Measurements from ENCODE around the gene SLIT1.

The SLIT1 gene

DNA sequence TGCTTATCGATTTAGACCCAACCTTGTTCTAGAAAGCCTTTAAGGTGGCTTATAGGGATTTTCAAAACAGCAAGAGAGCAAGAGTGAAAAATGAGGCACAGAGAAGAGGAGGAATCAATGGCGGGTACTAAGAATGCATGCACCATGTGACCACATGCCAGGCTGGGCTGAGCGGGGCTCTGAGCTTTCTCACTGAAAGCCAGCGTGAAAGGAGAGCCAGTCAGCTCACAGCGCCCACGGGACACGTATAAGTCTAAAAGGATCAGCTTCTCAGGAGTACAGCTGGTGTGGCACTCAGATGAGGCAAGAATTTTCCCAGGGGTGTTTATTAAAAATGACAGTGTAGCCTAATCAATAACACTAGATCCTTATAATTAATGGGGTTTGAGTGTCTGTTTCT, 114.3 kb downstream of the SLIT1 start:
- H3K27me3 ChIP-seq (ENCODE audit: low read length): no peaks in the 10 kb centered on the region
- TF ChIP-seq, protein P1, sequence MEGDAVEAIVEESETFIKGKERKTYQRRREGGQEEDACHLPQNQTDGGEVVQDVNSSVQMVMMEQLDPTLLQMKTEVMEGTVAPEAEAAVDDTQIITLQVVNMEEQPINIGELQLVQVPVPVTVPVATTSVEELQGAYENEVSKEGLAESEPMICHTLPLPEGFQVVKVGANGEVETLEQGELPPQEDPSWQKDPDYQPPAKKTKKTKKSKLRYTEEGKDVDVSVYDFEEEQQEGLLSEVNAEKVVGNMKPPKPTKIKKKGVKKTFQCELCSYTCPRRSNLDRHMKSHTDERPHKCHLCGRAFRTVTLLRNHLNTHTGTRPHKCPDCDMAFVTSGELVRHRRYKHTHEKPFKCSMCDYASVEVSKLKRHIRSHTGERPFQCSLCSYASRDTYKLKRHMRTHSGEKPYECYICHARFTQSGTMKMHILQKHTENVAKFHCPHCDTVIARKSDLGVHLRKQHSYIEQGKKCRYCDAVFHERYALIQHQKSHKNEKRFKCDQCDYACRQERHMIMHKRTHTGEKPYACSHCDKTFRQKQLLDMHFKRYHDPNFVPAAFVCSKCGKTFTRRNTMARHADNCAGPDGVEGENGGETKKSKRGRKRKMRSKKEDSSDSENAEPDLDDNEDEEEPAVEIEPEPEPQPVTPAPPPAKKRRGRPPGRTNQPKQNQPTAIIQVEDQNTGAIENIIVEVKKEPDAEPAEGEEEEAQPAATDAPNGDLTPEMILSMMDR (IDR thresholded peaks at IDR 0.05; ENCODE audit: insufficient read depth, low read length, poor library complexity, severe bottlenecking): no peak
- TF ChIP-seq EZH2phosphoT487 (conservative IDR thresholded peaks at IDR 0.05; ENCODE audit: low read length): no peak

DNA sequence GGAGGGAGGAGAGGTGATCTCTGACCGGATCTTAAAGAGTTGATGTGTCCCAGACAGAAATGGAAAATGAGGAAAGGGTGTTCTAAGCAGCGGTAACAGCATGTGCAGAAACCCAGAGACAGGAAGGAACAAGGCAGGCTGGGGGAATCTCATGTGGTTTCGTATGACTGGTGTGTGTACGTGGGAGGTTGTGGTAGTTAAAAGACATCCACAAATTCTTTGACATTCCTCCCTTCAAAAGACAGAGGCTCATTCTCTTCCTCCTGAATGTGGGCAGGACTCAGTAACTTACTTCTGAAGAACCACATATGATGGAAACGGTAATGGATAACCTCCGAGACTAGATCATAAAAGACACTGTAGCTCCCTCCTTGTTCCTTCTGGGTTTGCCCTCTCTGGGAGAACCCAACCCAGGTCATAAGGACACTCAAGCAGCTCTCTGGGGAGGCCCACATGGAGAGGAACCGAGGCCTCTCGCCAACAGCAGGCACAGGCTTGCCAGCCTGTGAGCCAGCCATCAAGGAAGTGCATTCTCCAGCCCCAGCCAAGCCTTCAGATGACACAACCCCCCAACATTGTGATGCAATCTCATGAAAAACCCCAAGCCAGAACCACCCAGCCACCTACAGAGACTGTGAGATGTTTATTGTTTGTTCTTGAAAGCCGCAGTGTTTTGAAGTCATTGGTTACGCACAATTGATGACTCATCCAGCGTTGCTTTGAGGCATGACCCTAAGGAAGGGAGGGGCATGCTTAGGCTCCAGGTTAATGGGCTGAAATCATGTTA, 116.0 kb downstream of the SLIT1 start:
- Histone ChIP-seq H3K36me3 (ENCODE audit: low read length) (no peaks in the 10 kb centered on the region), H3K27me3 (ENCODE audit: low read length) (no peaks in the 10 kb centered on the region), H3K4me3 (ENCODE audit: insufficient read depth, low read length, poor library complexity, severe bottlenecking) (no peak overlapping the region), H4K20me1 (ENCODE audit: low read depth, low read length) (no peaks in the 10 kb centered on the region), H3K9ac (ENCODE audit: low read length) (no peak overlapping the region), H3K9me2 (replicated peaks; ENCODE audit: insufficient read depth, low read length) (no peaks in the 10 kb centered on the region), H3K9me3 (ENCODE audit: insufficient read depth, low read length) (no peaks in the 10 kb centered on the region), H3K27ac (ENCODE audit: low read depth, low read length) (no peak overlapping the region), H3K4me2 (ENCODE audit: low read depth, low read length, poor library complexity, severe bottlenecking) (no peak overlapping the region), H3F3A (ENCODE audit: insufficient read depth) (no peaks in the 10 kb centered on the region), H2AFZ (ENCODE audit: low read depth, low read length, severe bottlenecking) (no peak overlapping the region), H3K79me2 (ENCODE audit: insufficient read depth, low read length) (no peaks in the 10 kb centered on the region)
- TF ChIP-seq, protein P1 (IDR thresholded peaks at IDR 0.05; ENCODE audit: insufficient read depth, low read length, poor library complexity, severe bottlenecking): no peak
- no peak for TF ChIP-seq EZH2phosphoT487 (conservative IDR thresholded peaks at IDR 0.05; ENCODE audit: low read length)

More for the DNA sequence above, 114.3 kb downstream of the SLIT1 start:
- Histone ChIP-seq H3K27ac (ENCODE audit: low read depth, low read length) (no peak overlapping the region), H3K9me3 (ENCODE audit: insufficient read depth, low read length) (no peaks in the 10 kb centered on the region), H3K4me2 (ENCODE audit: low read depth, low read length, poor library complexity, severe bottlenecking) (no peak overlapping the region), H2AFZ (ENCODE audit: low read depth, low read length, severe bottlenecking) (no peak overlapping the region), H3K36me3 (ENCODE audit: low read length) (no peaks in the 10 kb centered on the region), H3K9ac (ENCODE audit: low read length) (no peak overlapping the region), H3F3A (ENCODE audit: insufficient read depth) (no peaks in the 10 kb centered on the region), H3K79me2 (ENCODE audit: insufficient read depth, low read length) (no peaks in the 10 kb centered on the region), H3K4me3 (ENCODE audit: insufficient read depth, low read length, poor library complexity, severe bottlenecking) (no peak overlapping the region), H3K9me2 (replicated peaks; ENCODE audit: insufficient read depth, low read length) (no peaks in the 10 kb centered on the region), H4K20me1 (ENCODE audit: low read depth, low read length) (no peaks in the 10 kb centered on the region)

DNA sequence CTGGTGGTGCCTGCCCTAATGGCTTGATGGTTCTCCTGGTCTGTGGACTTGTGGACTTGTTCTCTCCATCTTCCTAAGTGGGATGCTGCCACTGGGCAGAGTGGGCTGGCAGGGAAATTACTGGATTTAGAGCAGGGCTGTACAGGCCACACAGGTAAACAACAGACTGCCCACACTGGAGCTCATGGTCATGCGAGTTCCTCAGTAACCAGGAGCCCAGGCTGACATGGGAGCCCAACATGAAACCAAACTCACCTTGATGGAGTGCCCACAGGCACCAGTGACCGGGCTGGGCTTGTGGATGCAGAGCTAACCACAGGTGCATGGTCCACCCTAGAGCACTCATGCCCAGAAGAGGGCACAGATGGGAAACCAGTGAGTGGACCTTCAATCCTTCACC, 116.7 kb downstream of the SLIT1 start:
- H3K27me3 ChIP-seq (ENCODE audit: low read length): no peaks in the 10 kb centered on the region
- no peak overlapping the region for H3K27ac ChIP-seq (ENCODE audit: low read depth, low read length)
- H3K79me2 ChIP-seq (ENCODE audit: insufficient read depth, low read length): no peaks in the 10 kb centered on the region
- no peak overlapping the region for H3K9ac ChIP-seq (ENCODE audit: low read length)
- no peak overlapping the region for H3K4me2 ChIP-seq (ENCODE audit: low read depth, low read length, poor library complexity, severe bottlenecking)
- no peaks in the 10 kb centered on the region for H3K9me3 ChIP-seq (ENCODE audit: insufficient read depth, low read length)
- no peaks in the 10 kb centered on the region for H3K36me3 ChIP-seq (ENCODE audit: low read length)
- H3K9me2 ChIP-seq (replicated peaks; ENCODE audit: insufficient read depth, low read length): no peaks in the 10 kb centered on the region
- H3K4me3 ChIP-seq (ENCODE audit: insufficient read depth, low read length, poor library complexity, severe bottlenecking): no peak overlapping the region
- H2AFZ ChIP-seq (ENCODE audit: low read depth, low read length, severe bottlenecking): no peak overlapping the region
- no peak for TF ChIP-seq EZH2phosphoT487 (conservative IDR thresholded peaks at IDR 0.05; ENCODE audit: low read length)
- TF ChIP-seq, protein P1 (IDR thresholded peaks at IDR 0.05; ENCODE audit: insufficient read depth, low read length, poor library complexity, severe bottlenecking): no peak
- no peaks in the 10 kb centered on the region for H3F3A ChIP-seq (ENCODE audit: insufficient read depth)
- H4K20me1 ChIP-seq (ENCODE audit: low read depth, low read length): no peaks in the 10 kb centered on the region

Measured in SU-DHL-6 (cell line).